Spleen (tissue), 11 donors: ENCODE measurements around the gene SLC6A18. TPM values are rescaled to one million over a fixed set of nuclear protein-coding genes. Genes with fewer than 3 reads are reported as not detected.

ENCODE experiments used
- DNase-seq: peaks from one replicate; pipeline ENCODE4 v3.0.0-alpha.2; 2020
- H3K27ac ChIP-seq, 8 donors: fragments of 200-600 bp; sonication (generic) in 7 of 8; 1 replicate in 4 of 8; 2 replicates in 4 of 8; pipeline versions ENCODE4 v1.5.0 to v1.8.0; 2016 to 2021; ENCODE audit warnings: inconsistent platforms in 4 of 8, mild to moderate bottlenecking in 4 of 8, moderate library complexity in 1 of 8
- H3K27me3 ChIP-seq, 7 donors: fragments of 200-600 bp; sonication (generic) in 6 of 7; replicated peaks in 1 of 7; 1 replicate in 4 of 7; 2 replicates in 3 of 7; pipeline versions ENCODE4 v1.5.0 to v1.8.0; 2016 to 2021; ENCODE audit warnings: inconsistent platforms in 3 of 7, mild to moderate bottlenecking in 1 of 7
- H3K36me3 ChIP-seq, 6 donors: fragments of 200-600 bp; sonication (generic) in 5 of 6; 1 replicate in 4 of 6; 2 replicates in 2 of 6; pipeline versions ENCODE4 v1.5.0 to v1.8.0; 2016 to 2021; ENCODE audit warnings: inconsistent platforms in 2 of 6
- H3K4me1 ChIP-seq, 6 donors: fragments of 200-600 bp; sonication (generic) in 5 of 6; 1 replicate in 3 of 6; 2 replicates in 3 of 6; pipeline versions ENCODE4 v1.5.0 to v1.8.0; 2016 to 2021; ENCODE audit warnings: inconsistent platforms in 3 of 6
- H3K4me3 ChIP-seq, 8 donors: fragments of 200-600 bp; sonication (generic) in 7 of 8; 1 replicate in 4 of 8; 2 replicates in 4 of 8; pipeline versions ENCODE4 v1.5.0 to v1.8.0; 2016 to 2021; ENCODE audit warnings: inconsistent platforms in 4 of 8, mild to moderate bottlenecking in 4 of 8, moderate library complexity in 2 of 8
- H3K9me3 ChIP-seq, 8 donors: fragments of 200-600 bp; sonication (generic) in 7 of 8; 1 replicate in 4 of 8; 2 replicates in 4 of 8; pipeline versions ENCODE4 v1.5.0 to v1.8.0; 2016 to 2021; ENCODE audit warnings: inconsistent platforms in 4 of 8
- POLR2A ChIP-seq, 3 donors: fragments of 450-650 bp; IDR thresholded peaks; one replicate each; pipeline ENCODE4 v1.5.1; 2017; ENCODE audit warnings: antibody characterized with exemption in 3 of 3, mild to moderate bottlenecking in 1 of 3
- POLR2AphosphoS5 ChIP-seq, 3 donors: sonication (generic); formaldehyde crosslinking; IDR thresholded peaks; one replicate each; pipeline ENCODE4 v1.5.1; 2017; ENCODE audit warnings: antibody characterized with exemption in 3 of 3
- WGBS, 5 donors: extraction: QIAGEN DNeasy Blood & Tissue Kit in 3 of 5; methylation state at CpG; one replicate each; pipeline versions ENCODE4 v1.1.5 to v1.1.7; 2013 to 2018; 5-methylcytosine and 5-hydroxymethylcytosine counted together
- intact Hi-C: fragments of 100-400 bp; cut with DNase I; formaldehyde crosslinking; loops from one replicate; pipeline ENCODE4 v1.15.0; 2023; ENCODE audit warnings: low total_unique reads
- polyA plus RNA-seq, 3 donors: library from polyadenylated mRNA; stranded (reverse); fragments of 200-250 nt; gene quantifications; one replicate each; pipeline ENCODE4 v1.2.1, GENCODE V29; 2013
- total RNA-seq, 7 donors: library from RNA; depleted of rRNA in 3 of 7; stranded (reverse); fragments of >200 nt in 3 of 7; fragmentation: NEBNext Ultra II Directional in 4 of 7; extraction: Animal tissue kit (Norgen Biotek cat#: 25700) in 4 of 7; gene quantifications; one replicate each; pipeline versions ENCODE4 v1.1.0 to v1.2.1, GENCODE V29; 2016 to 2021
- TF ChIP-seq, protein P1 (sequence below), 11 experiments: fragments of 200-600 bp in 7 of 11; fragments of 450-650 bp in 4 of 11; sonication (generic) in 4 of 11; IDR thresholded peaks in 8 of 11; conservative IDR thresholded peaks in 3 of 11; 1 replicate in 7 of 11; 2 replicates in 4 of 11; pipeline versions ENCODE4 v1.4.0 to v1.8.0; 2016 to 2021; ENCODE audit warnings: antibody characterized with exemption in 11 of 11, inconsistent platforms in 4 of 11, mild to moderate bottlenecking in 1 of 11
- donor health status: healthy with polysubstance abuse.
- donor health status: DM: no; HTN: no; CAD: no; lungs with moderate emphysema.
- donor health status: DM: no; HTN: no; CAD: no.
- donor health status: Bipolar disorder and iron deficiency.
- donor health status: healthy.
- donor health status: DM: no; HTN: no; CAD: no.
- donor health status: DM: yes; HTN: yes; CAD: no.

SLC6A18 gene
- total and polyA plus RNA-seq, 10 donors: not detected

DNA sequence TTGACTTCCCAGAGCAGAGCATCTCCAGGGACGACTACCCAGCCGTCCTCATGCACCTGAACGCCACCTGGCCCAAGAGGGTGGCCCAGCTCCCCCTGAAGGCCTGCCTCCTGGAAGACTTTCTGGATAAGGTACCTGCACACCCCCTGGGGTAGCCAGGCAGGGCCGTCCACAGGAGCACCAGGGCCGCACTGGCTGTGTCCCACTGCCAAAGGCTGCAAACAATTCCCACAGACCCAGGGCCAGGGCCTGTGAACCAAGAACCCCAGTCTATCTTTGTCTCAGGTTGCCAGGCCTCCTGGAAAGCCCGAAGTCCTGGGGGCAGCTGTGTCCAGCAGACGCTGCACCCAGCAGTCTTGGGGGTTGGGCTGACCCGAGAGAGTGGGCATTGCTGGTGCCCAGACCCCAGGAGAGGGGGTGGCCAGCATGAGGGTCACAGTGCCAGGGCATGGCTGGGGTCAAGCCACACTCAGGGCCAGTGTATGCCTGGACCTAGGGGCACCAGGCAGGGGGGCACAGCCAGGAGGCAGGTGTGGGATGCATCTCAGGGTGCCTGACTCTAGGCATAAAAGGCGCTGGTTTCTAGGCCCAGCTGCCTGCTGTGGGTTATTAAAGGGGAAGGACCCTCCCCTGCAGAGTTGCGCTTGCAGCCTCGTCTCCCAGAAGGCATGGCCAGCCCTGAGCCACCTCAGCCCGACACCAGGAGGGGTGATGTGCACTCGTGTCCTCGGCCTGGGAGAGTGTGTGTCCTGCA is 17.7 kb downstream of the SLC6A18 start:
- 68 to 84% (median 77%) methylated on average over 4 to 14 of the region's 14 CpGs for WGBS, 5 donors
- Histone ChIP-seq H3K4me1 (peaks cover 0 to 5% (median 0%) of the 10 kb centered on the region in 6 donors), H3K9me3 (no peaks in the 10 kb centered on the region), H3K4me3 (no peak overlapping the region), H3K27me3 (peaks cover 3 to 57% (median 34%) of the 10 kb centered on the region in 7 donors), H3K36me3 (no peaks in the 10 kb centered on the region), H3K27ac (no peak overlapping the region)
- no peak for DNase-seq
- intact Hi-C loops: no loop called here
- TF ChIP-seq POLR2A (IDR thresholded peaks at IDR 0.05) (no peak), POLR2AphosphoS5 (IDR thresholded peaks at IDR 0.05) (no peak)
- TF ChIP-seq, protein P1, sequence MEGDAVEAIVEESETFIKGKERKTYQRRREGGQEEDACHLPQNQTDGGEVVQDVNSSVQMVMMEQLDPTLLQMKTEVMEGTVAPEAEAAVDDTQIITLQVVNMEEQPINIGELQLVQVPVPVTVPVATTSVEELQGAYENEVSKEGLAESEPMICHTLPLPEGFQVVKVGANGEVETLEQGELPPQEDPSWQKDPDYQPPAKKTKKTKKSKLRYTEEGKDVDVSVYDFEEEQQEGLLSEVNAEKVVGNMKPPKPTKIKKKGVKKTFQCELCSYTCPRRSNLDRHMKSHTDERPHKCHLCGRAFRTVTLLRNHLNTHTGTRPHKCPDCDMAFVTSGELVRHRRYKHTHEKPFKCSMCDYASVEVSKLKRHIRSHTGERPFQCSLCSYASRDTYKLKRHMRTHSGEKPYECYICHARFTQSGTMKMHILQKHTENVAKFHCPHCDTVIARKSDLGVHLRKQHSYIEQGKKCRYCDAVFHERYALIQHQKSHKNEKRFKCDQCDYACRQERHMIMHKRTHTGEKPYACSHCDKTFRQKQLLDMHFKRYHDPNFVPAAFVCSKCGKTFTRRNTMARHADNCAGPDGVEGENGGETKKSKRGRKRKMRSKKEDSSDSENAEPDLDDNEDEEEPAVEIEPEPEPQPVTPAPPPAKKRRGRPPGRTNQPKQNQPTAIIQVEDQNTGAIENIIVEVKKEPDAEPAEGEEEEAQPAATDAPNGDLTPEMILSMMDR (IDR thresholded peaks at IDR 0.05 in 8 of 11, conservative IDR thresholded peaks at IDR 0.05 in 3 of 11): no peak

DNA sequence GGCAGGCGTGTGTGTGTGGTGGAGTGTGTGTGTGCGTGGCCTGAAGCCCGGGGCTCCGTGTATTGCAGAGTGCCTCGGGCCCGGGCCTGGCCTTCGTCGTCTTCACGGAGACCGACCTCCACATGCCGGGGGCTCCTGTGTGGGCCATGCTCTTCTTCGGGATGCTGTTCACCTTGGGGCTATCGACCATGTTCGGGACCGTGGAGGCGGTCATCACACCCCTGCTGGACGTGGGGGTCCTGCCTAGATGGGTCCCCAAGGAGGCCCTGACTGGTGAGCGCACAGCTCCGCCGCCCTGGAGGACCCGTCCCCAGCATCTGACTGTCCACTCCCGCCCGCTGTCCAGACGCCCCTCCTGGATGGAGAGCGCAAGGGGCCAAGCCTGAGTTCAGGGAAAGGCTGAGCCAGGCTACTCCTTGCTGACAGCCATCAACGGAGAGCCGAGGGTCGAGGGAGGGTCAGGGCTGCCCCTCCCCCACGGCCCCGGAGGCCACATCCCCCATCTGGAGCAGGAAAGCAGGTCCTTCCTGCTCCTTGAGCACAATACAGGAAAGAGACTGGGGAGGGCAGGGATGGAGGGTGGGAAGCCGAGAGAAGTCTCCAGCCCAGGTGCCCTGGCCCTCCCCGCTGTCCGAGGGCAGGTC is 18.4 kb downstream of the SLC6A18 start:
- no peak overlapping the region for H3K4me3 ChIP-seq
- no peak for DNase-seq
- H3K4me1 ChIP-seq: peaks cover 0 to 5% (median 0%) of the 10 kb centered on the region in 6 donors
- H3K27ac ChIP-seq: no peak overlapping the region
- H3K9me3 ChIP-seq: no peaks in the 10 kb centered on the region
- 29 to 61% (median 56%) methylated on average over 12 to 33 of the region's 33 CpGs for WGBS, 5 donors
- no peaks in the 10 kb centered on the region for H3K36me3 ChIP-seq
- intact Hi-C loops: no loop called here
- TF ChIP-seq POLR2A (IDR thresholded peaks at IDR 0.05): no peak
- no peak for TF ChIP-seq POLR2AphosphoS5 (IDR thresholded peaks at IDR 0.05)
- TF ChIP-seq, protein P1 (IDR thresholded peaks at IDR 0.05 in 8 of 11, conservative IDR thresholded peaks at IDR 0.05 in 3 of 11): no peak
- peaks cover 3 to 64% (median 34%) of the 10 kb centered on the region in 7 donors for H3K27me3 ChIP-seq

DNA sequence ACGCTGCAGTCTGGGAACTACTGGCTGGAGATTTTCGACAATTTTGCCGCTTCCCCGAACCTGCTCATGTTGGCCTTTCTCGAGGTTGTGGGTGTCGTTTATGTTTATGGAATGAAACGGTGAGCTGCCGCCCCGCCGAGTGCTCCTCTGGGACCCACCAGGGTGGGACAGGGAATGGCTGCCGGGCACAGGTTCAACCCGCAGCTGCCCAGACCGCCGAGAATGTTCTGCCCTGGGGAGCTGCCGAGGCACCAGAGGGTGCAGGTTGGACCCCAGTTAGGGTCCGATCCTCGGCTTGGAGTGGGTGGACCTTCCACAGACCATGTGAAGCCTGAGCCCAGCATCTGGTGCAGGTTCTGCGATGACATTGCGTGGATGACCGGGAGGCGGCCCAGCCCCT is 19.1 kb downstream of the SLC6A18 start:
- intact Hi-C loops: no loop called here
- Histone ChIP-seq H3K36me3 (no peaks in the 10 kb centered on the region), H3K4me1 (peaks cover 0 to 5% (median 0%) of the 10 kb centered on the region in 6 donors), H3K9me3 (no peaks in the 10 kb centered on the region), H3K27ac (no peak overlapping the region), H3K27me3 (peaks cover 3 to 71% (median 34%) of the 10 kb centered on the region in 7 donors), H3K4me3 (no peak overlapping the region)
- 62 to 68% (median 67%) methylated on average over 19 to 21 of the region's 21 CpGs for WGBS, 5 donors
- no peak for DNase-seq
- TF ChIP-seq POLR2A (IDR thresholded peaks at IDR 0.05) (no peak), POLR2AphosphoS5 (IDR thresholded peaks at IDR 0.05) (no peak)
- TF ChIP-seq, protein P1 (IDR thresholded peaks at IDR 0.05 in 8 of 11, conservative IDR thresholded peaks at IDR 0.05 in 3 of 11): no peak

DNA sequence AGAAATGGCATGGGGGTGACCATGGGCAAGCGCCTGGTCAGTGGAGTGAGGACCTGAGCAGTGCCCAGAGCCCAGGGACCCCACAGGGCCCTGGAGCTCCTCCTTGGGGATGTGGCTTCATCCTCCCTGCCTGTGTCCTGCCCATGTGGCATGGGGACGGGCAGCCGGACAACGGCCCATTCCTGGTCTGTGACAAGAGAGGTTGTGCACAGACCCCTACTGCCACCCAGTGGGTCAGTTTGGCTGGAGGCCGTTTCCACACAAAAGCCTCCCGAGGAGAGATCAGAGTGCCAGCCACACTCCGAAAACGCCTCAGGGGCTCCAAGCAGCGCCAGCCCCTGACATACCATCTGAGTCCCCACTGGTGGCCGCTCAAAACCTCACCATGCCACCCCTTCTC is 19.8 kb downstream of the SLC6A18 start:
- 37 to 63% (median 58%) methylated on average over 6 to 10 of the region's 10 CpGs for WGBS, 5 donors

More for the DNA sequence above, 19.8 kb downstream of the SLC6A18 start:
- Histone ChIP-seq H3K4me1 (peaks cover 0 to 5% (median 0%) of the 10 kb centered on the region in 6 donors), H3K27me3 (peaks cover 3 to 72% (median 34%) of the 10 kb centered on the region in 7 donors), H3K4me3 (no peak overlapping the region), H3K27ac (no peak overlapping the region), H3K9me3 (no peaks in the 10 kb centered on the region), H3K36me3 (no peaks in the 10 kb centered on the region)
- no peak for TF ChIP-seq POLR2AphosphoS5 (IDR thresholded peaks at IDR 0.05)
- intact Hi-C loops: no loop called here
- DNase-seq: no peak
